Measurements from ENCODE around the gene KYNU. TPM values are rescaled to one million over a fixed set of nuclear protein-coding genes. Genes with fewer than 3 reads are reported as not detected.

KYNU gene
- total and polyA plus RNA-seq, 9 of the 15 experiments (the other 6 are each of a cell fraction or from before 2014, with no cell fraction given) = 2.6 to 11.6 (median 7.2) TPM

GRCh38 chr2:142874293-142874814 lies 3.1 kb upstream of the KYNU start:
- no peak for FAIRE-seq
- no peak overlapping the region for H3K4me2 ChIP-seq (ENCODE audit: insufficient read depth, low read length)
- no peaks in the 10 kb centered on the region for H3K27me3 ChIP-seq (ENCODE audit: control insufficient read depth in 2 of 2, insufficient read depth in 2 of 2, low read length in 2 of 2)
- H3K79me2 ChIP-seq (ENCODE audit: control insufficient read depth, insufficient read depth, low read length) = no peaks in the 10 kb centered on the region
- no TSS peak for BruUV-seq (replicated peaks)
- intact Hi-C loops (cut with micrococcal nuclease) = no loop called here
- 15% methylated on average over 2 of the region's 2 CpGs for WGBS (ENCODE audit: insufficient coverage, low coverage, missing lambda C conversion rate)
- H3K9ac ChIP-seq (ENCODE audit: insufficient read depth in 1 of 2, low read depth in 2 of 2, low read length in 2 of 2) = no peak overlapping the region
- no peak overlapping the region for H2AFZ ChIP-seq (ENCODE audit: low read depth, low read length)
- ChIA-PET CTCF (ENCODE audit: low intra/inter-chr PET ratio) (no interaction called here), POLR2A (no interaction called here)
- no peaks in the 10 kb centered on the region for H3K4me1 ChIP-seq (replicated peaks in 1 of 2; ENCODE audit: control insufficient read depth in 2 of 2, insufficient read depth in 2 of 2, low read length in 2 of 2)
- in situ Hi-C loops (cut with MboI) = no loop called here
- H3K4me3 ChIP-seq = no peak overlapping the region
- no peak for ATAC-seq
- H3K27ac ChIP-seq (ENCODE audit: extremely low read depth, low read depth, low read length) = peak overlapping the region; percentile 37; the same call in 1 of the 3 replicates
- H4K20me1 ChIP-seq (replicated peaks; ENCODE audit: control insufficient read depth, insufficient read depth, low read length) = no peaks in the 10 kb centered on the region
- H3K9me3 ChIP-seq (replicated peaks; ENCODE audit: control insufficient read depth, insufficient read depth, low read depth, low read length) = no peaks in the 10 kb centered on the region
- H3K9me1 ChIP-seq (ENCODE audit: control insufficient read depth, insufficient read depth, low read length) = no peaks in the 10 kb centered on the region
- no peak for TF ChIP-seq SNAPC5 (CRISPR knock-in tag; IDR thresholded peaks at IDR 0.05)
- no peak for TF ChIP-seq TSHZ1 (CRISPR knock-in tag; IDR thresholded peaks at IDR 0.05)
- peak; percentile 52 for TF ChIP-seq CEBPB (tag; IDR thresholded peaks at IDR 0.05)
- no peaks in the 10 kb centered on the region for H3K36me3 ChIP-seq (ENCODE audit: control insufficient read depth, insufficient read depth, low read length)
- DNase-seq (ENCODE audit: extremely low read depth in 1 of 4, low spot score in 3 of 4) = no peak

Data from K562 (cell line).